OCI-M1 (cell line): Measurements from ENCODE around the gene FIGLA.

Experiments used
- DNase-seq: peaks from one replicate; lab custom pipeline; 2025; lab: John Stamatoyannopoulos, UW

Gene FIGLA

DNA sequence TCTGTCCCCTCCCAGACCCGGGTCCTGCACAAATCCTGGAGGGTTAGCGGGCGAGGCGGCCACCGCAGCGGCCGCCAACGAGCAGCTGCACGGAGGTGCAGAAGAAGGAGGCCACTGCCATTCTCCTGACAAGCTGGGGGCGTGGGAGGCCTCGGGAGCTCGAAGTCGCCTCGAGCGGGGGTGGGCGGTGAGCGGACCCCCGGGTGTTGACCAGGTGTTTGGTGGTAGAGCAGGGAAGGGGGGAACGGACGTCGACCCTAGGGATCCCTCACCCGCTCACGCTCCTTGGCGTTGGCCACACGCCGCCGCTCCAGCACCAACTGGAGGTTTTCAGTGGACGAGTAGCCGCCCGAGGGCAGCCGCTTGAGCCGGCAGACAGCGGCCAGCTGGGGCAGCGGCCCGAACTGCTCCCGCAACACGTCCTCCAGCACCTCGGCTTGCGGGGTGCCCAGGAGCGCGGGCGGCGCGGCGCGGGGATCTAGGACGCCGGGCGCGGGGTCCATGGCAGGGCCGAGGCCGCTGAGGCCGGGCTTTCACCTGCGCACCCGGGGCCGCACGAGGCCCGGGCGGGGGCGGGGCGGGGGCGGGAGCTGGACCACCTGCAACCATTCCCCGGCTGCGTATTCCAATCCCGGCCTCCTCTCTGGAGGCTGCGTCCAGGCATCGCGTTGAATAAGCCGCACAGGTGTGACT, at the start of gene FIGLA:
Gene FIGLA, minus strand, starts transcription at position 508 of the 693 bp plus-strand sequence. Its CDS starts 5 bp downstream, at position 503.
- no peak for DNase-seq

DNA sequence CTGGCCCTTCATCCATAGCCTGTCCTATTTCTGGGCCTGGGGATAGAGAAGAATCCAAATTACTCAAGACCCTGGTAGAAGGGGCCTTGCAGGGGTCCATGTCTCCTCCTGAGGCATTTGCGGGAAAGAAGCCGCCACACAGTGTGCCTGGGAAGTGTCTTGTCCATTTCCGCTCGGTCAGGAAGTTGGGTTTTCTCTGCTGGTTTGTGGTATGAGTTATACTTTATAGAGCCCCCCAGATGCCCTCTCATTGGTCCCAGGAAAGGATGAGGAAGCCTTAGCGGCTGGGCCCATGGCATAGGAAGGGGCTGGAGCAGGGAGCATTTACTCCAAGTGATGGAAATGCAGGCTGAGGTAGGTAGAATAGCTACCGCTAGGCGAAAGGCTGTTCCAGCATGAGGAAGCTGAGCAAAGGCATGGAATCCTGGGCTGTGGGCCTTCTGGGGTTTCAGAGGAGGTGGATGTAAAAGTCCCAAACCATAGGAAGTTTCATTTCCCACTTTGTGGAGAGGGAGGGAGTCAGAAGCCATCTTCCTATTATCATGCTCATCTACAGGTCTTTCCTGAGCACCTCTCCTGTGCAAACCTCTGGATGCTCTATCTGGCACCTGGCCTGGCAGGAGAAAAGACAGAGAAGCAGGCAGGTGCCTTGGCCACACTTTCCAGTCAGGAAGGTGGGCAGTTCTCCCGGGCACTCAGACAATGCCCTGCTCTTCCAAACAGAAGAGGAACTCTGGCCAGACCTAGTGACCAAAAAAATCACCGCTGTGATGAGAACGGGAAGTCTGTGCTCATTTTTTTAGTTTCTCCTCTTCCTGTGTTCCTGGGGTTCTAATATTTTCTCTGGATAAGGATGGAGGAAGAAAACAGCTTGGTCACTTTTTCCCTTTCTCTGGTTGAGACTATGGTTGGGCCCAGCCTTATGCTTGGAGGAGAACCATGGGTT, 47.8 kb upstream of the FIGLA start:
- DNase-seq: no peak

GRCh38 chr2:70835643-70836042, 45.2 kb upstream of the FIGLA start, which contains the start of gene CD207:
TSS of gene CD207 (minus strand) at chr2:70835816. CDS start at chr2:70835776, 40 bp downstream.
- no peak for DNase-seq

GRCh38 chr2:70834881-70835280, 44.4 kb upstream of the FIGLA start:
- DNase-seq: no peak

GRCh38 chr2:70834106-70834505, 43.7 kb upstream of the FIGLA start:
- no peak for DNase-seq

- DNase-seq: no peak
Measured at GRCh38 chr2:70833246-70833645, 42.8 kb upstream of the FIGLA start.

GRCh38 chr2:70832386-70832785, 41.9 kb upstream of the FIGLA start:
- DNase-seq: no peak

GRCh38 chr2:70831861-70832260, 41.4 kb upstream of the FIGLA start:
- no peak for DNase-seq

DNA sequence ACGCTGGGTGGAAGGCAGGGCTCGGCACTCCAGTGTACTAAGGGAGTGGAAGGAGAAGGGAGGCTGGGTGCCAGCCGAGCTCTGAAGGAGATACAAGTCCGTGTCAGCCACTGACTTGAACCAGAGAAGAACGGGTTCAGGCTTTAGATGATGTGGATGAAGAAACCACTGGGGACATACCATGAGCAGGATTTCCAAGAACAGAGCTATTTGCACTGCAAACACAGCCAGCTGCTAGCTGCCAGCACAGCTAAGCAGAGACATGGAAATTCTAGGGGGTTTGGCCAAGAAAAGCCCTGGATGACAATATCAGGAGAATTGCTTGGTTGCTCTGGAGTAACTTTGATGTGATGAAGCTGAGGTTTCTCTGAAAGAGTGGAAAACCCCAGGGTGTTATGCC, 39.9 kb upstream of the FIGLA start:
- no peak for DNase-seq

GRCh38 chr2:70829916-70830315, 39.5 kb upstream of the FIGLA start:
- no peak for DNase-seq

DNA sequence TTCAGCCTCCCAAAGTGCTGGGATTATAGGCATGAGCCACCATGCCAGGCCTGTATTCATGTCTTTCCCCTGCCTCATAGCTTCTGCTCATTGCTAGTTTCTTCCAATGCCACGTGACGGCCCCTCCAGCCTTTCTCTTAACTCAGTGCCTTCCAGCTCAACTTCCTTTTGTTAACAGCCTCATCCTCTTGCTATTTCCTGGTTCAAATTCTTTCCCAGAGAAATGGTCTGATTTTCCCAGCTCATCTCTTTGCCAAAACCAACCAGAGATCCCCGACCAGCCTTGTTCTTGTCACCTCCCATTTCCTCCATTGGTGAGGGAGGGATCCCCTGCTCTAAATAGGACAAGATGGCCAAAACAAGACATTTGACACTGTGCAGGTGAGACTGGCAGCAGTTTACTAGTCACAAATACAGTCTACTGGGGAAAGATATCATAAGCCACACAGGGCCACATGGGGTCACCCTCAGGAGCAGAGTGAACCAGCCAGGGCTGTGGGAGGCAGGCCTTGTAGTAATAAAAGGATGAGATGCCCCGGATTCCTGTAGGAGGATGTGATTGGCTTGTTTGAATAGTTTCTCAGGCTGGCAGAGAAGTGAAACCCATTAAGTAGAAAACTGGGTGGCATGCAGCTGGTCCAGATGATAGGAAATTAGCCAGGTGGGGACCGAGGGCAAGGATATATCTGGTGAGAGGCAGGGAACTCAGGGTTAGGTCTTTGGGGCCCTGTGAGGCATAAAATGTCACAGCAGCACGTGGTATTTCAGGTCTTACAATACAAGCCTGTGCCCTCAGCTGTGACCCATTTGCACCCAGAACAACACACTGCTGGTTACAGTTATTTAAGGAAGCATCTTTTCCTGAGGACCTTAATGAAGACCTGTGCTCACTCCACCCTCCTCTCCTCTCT, 38.7 kb upstream of the FIGLA start:
- no peak for DNase-seq

- DNase-seq: no peak
Measured at GRCh38 chr2:70828115-70828514, 37.7 kb upstream of the FIGLA start.

GRCh38 chr2:70827388-70827787, 36.9 kb upstream of the FIGLA start:
- peak; percentile 55 for DNase-seq

GRCh38 chr2:70826696-70827350, 36.4 kb upstream of the FIGLA start:
- DNase-seq: no peak

GRCh38 chr2:70823249-70823648, 32.8 kb upstream of the FIGLA start:
- DNase-seq: no peak

GRCh38 chr2:70822843-70823242, 32.4 kb upstream of the FIGLA start:
- no peak for DNase-seq

- no peak for DNase-seq
Measured at GRCh38 chr2:70820499-70820898, 30.1 kb upstream of the FIGLA start, which contains the start of gene CLEC4F. TSS of gene CLEC4F (minus strand) at chr2:70820599. CDS start at chr2:70820523, 76 bp downstream.

DNA sequence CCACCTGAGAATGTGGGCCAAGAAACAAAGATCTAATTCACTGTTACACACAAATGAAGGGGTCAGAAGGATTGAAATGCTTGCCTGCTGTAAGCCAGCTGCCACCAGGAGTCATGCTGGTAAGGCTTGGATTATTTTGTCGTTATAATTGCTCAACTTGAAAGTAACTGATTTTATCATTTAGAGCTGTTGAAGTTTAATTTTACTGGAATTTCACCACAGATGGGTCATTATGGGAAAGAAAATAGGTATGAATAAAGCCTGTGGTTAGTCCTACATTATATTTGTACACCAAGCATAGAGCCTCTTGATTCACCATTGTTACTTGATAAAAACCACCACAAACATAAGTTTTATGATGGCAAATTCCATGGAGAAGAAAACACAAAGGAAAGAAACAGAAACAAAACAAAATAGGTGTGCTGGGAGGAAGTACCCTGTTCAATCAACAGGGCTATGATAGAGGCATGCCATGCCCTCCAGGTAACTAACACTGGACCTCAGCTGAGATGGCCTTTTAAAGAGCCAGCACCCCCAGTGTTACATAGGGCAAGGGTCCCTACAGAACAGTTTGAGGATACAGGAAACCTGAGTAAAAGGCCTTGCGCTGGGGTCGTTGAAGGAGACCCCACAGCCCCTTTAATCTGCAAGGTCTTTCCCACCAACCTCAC, 27.0 kb upstream of the FIGLA start:
- no peak for DNase-seq

DNA sequence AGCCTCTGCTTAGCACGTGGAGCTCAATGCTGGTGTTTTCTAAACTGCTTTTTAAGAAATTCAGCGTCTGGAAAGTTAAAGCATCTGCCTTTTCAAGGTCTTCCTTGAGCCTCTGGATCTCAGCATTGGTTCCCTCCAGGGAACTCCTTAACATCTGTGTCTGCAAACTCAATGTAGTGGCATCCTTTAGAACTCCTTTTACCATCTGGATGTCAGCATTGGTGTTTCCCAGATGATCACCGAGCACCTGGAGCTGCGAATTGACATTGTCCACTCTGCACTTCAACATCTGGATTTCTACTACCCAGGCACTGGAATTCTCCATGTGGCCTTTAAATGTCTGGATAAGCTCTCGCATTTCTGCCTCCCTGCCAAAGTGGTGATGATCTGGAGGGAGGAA, 26.3 kb upstream of the FIGLA start:
- no peak for DNase-seq
